Activated naive CD8-positive, alpha-beta T cell (primary cell): ENCODE results near the gene JAG1.

Experiments
- H3K27ac Mint-ChIP-seq: one replicate; pipeline ENCODE4 v1.8.0; 2021; ENCODE audit warnings: mixed read lengths
- H3K27me3 Mint-ChIP-seq: one replicate; pipeline ENCODE4 v1.8.0; 2021; ENCODE audit warnings: mixed read lengths
- H3K36me3 Mint-ChIP-seq: one replicate; pipeline ENCODE4 v1.8.0; 2021; ENCODE audit warnings: mixed read lengths
- H3K4me1 Mint-ChIP-seq: one replicate; pipeline ENCODE4 v1.8.0; 2021; ENCODE audit warnings: low read depth, mixed read lengths
- H3K4me3 Mint-ChIP-seq: one replicate; pipeline ENCODE4 v1.8.0; 2021; ENCODE audit warnings: mild to moderate bottlenecking, mixed read lengths
- H3K9me3 Mint-ChIP-seq: one replicate; pipeline ENCODE4 v1.8.0; 2021; ENCODE audit warnings: low read depth, mixed read lengths

The JAG1 gene

GRCh38 chr20:10673842-10674683, at the start of gene JAG1:
Gene JAG1 (minus strand): TSS chr20:10673999. CDS start chr20:10673530, 469 bp downstream.
- peaks cover 35% of the 10 kb centered on the region for H3K27me3 Mint-ChIP-seq
- peaks cover 17% of the 10 kb centered on the region for H3K4me1 Mint-ChIP-seq
- H3K9me3 Mint-ChIP-seq = no peaks in the 10 kb centered on the region
- H3K4me3 Mint-ChIP-seq = peak within 1 kb of the TSS; percentile 83
- H3K27ac Mint-ChIP-seq = no peak within 1 kb of the TSS
- H3K36me3 Mint-ChIP-seq = no peaks in the 10 kb centered on the region

DNA sequence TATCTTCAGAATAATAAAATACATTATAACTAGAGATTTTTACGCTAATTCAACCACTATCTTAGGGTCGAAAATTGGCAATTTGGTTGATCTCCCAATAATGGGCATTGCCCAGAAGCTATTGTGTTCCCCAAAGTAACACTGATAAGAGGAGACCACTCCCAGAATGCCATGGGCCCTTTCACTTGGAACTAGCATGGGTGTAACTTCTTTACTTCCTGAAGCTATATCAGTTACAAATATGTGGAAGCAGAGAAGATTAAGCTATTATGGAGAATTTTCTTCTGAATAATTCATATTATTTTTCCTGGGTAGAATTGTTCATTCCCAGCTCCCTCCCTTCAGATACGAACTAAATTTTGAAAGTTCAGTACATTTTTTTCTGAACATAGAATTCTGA, 48.2 kb upstream of the JAG1 start:
- Mint-ChIP-seq H3K27me3 (peaks cover 21% of the 10 kb centered on the region), H3K9me3 (no peaks in the 10 kb centered on the region), H3K4me1 (no peaks in the 10 kb centered on the region), H3K27ac (no peak overlapping the region), H3K4me3 (no peak overlapping the region), H3K36me3 (no peaks in the 10 kb centered on the region)

- Mint-ChIP-seq H3K9me3 (no peaks in the 10 kb centered on the region), H3K27me3 (peaks cover 21% of the 10 kb centered on the region), H3K27ac (no peak overlapping the region), H3K36me3 (no peaks in the 10 kb centered on the region), H3K4me3 (no peak overlapping the region), H3K4me1 (no peaks in the 10 kb centered on the region)
These were observed 47.5 kb upstream of the JAG1 start for GRCh38 chr20:10721137-10721896.

DNA sequence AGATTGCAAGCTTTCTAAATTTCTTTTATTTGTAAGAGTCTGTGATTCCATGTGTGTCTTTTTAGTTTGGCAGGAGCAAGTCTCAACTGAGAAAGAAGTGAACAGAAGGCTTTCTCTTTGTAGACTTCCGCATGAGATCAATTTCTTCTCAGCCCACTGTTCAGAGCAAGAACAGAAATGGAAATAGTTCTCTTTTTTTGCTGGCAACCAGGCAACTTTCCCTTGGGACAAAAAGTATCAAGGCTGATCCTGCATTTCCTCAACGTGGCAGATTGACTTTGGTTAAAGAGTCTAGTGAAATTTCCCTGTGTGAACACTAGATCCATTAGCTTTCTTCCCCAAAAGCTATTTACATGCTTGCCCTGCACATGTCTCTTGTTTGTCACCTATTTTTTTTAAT, 46.8 kb upstream of the JAG1 start:
- H3K27me3 Mint-ChIP-seq = peaks cover 19% of the 10 kb centered on the region
- H3K27ac Mint-ChIP-seq = no peak overlapping the region
- H3K36me3 Mint-ChIP-seq = no peaks in the 10 kb centered on the region
- no peaks in the 10 kb centered on the region for H3K9me3 Mint-ChIP-seq
- H3K4me3 Mint-ChIP-seq = no peak overlapping the region
- H3K4me1 Mint-ChIP-seq = no peaks in the 10 kb centered on the region

GRCh38 chr20:10719740-10720385, 46.1 kb upstream of the JAG1 start:
- Mint-ChIP-seq H3K9me3 (no peaks in the 10 kb centered on the region), H3K27ac (no peak overlapping the region), H3K36me3 (no peaks in the 10 kb centered on the region), H3K4me1 (no peaks in the 10 kb centered on the region), H3K4me3 (no peak overlapping the region), H3K27me3 (peaks cover 19% of the 10 kb centered on the region)

DNA sequence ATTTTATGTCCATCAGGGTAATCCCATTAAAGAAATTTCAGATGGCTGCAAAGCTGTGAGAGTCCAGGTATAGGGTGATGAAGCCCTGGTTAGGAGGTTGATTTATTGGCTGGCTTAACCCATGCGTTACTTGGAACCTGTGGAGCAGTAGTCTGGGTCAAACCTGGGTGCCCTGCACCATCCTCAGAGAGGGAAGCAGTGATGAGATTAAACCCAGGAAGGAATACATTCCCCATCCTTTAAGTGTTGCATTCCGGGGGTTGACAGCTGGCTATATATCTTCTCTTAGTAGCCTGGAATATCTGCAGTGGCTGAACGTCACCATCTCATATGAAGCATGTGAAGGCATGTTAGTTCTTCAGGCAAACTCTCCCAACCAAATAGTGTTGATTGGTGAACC, 44.9 kb upstream of the JAG1 start:
- Mint-ChIP-seq H3K4me1 (no peaks in the 10 kb centered on the region), H3K9me3 (no peaks in the 10 kb centered on the region), H3K4me3 (no peak overlapping the region), H3K27ac (no peak overlapping the region), H3K27me3 (peaks cover 18% of the 10 kb centered on the region), H3K36me3 (no peaks in the 10 kb centered on the region)

DNA sequence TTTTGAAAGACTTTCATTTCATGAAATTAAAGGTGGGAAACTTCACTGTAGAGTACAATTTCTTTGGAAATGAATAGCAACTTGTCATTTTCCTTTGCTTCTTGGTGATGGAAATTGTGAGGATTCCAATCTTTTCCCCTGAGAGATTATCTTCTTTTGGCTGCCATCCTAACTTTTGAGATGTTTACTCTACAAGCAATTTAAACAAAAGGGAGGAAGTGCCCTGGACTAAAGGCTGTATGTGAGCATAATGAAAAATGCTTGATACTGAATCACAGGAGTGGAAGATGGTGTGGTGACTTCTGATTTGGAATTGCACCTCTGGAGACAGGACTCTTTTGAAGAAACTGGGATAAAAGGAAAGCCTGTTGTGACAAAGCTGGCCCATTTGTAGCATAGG, 43.1 kb upstream of the JAG1 start:
- Mint-ChIP-seq H3K9me3 (no peaks in the 10 kb centered on the region), H3K27ac (no peak overlapping the region), H3K4me3 (no peak overlapping the region), H3K27me3 (peaks cover 6% of the 10 kb centered on the region), H3K4me1 (no peaks in the 10 kb centered on the region), H3K36me3 (no peaks in the 10 kb centered on the region)

- Mint-ChIP-seq H3K36me3 (no peaks in the 10 kb centered on the region), H3K9me3 (no peaks in the 10 kb centered on the region), H3K4me1 (no peaks in the 10 kb centered on the region), H3K27me3 (no peaks in the 10 kb centered on the region), H3K27ac (no peak overlapping the region), H3K4me3 (no peak overlapping the region)
These were observed 41.2 kb upstream of the JAG1 start for GRCh38 chr20:10715035-10715434.

GRCh38 chr20:10714236-10714975, 40.6 kb upstream of the JAG1 start:
- Mint-ChIP-seq H3K4me3 (no peak overlapping the region), H3K9me3 (no peaks in the 10 kb centered on the region), H3K36me3 (no peaks in the 10 kb centered on the region), H3K27me3 (no peaks in the 10 kb centered on the region), H3K4me1 (no peaks in the 10 kb centered on the region), H3K27ac (no peak overlapping the region)

DNA sequence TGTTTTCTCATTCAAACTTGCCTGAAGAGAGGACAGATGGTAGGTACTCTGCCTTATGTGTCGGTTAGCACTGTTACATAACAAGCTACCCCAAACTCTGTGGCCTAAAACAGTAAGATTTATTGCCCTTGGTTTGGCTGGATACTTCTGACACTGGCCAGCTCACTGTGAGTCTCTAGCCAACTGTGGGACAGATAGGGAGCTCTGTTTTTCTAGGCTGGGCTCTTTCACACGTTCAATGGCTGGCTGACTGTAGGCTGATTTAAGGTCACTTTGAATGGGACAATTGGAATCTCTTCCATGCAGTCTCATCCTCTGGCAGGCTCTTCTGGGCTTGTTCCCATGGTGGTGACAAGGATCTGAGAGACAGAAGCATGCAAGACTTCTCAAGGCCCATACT, 39.4 kb upstream of the JAG1 start:
- Mint-ChIP-seq H3K4me3 (no peak overlapping the region), H3K36me3 (no peaks in the 10 kb centered on the region), H3K27ac (no peak overlapping the region), H3K4me1 (no peaks in the 10 kb centered on the region), H3K9me3 (no peaks in the 10 kb centered on the region), H3K27me3 (no peaks in the 10 kb centered on the region)

DNA sequence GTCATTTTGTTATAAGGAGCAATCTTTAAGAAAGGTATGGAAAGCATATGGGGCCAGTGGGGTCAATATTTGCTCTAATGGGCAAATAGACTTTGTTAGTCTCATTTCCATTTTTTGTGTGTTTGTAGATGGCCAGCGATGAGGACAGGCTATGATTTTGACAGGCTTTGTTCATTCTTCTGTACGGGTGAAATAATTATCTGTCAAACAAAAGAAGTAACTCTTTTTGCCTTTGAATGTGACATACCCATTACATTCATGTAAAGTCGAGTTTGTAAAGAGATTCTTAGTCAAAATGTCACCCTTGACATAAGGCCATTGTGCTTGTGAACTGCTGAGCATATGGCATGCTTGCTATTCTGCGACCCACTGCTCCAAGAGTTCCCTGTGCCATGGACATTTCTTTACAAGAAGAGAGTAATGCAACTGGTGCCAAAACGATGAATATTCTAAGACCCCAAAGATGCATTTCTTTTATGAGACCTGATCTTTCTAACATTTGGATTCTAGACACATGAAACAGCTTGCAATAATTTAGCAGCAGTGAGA, 38.2 kb upstream of the JAG1 start:
- H3K4me1 Mint-ChIP-seq = no peaks in the 10 kb centered on the region
- no peaks in the 10 kb centered on the region for H3K36me3 Mint-ChIP-seq
- H3K4me3 Mint-ChIP-seq = no peak overlapping the region
- peaks cover 1% of the 10 kb centered on the region for H3K27me3 Mint-ChIP-seq
- no peak overlapping the region for H3K27ac Mint-ChIP-seq
- no peaks in the 10 kb centered on the region for H3K9me3 Mint-ChIP-seq

DNA sequence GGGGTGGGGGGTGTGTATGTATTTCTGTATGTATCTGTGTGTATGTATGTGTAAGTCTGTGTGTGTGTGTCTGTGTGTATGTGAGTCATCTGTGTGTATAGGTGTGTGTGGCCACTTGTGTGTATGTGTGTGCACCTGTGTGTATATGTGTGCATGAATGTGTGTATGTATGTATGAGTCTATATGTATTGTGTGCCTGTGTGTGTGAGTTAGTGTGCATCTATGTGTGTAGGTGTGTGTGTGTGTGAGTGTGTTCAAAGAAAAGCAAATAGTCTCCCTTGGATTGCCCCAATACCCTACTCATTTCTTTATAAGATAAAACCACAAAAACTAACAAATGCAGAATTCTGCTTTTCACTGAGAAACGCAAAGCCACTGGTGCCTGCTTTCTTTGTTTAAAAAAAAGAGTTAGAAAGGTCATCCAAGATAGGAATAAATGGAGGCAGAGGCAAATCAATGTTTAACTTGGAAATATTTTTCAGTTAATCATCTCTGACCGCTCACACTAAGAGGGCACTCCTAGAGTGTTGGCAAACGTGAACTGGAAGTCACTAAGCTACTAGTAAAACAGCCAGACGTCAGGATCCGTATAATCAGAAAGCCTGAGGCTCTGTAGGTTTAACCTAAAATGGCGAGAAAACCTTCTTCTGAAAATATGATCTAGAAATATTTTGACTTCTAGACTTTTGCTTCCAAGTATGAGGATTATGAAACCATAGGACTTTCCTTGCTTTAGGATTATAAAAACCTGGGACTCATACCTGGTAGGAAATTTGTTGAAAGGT, 37.4 kb upstream of the JAG1 start:
- H3K9me3 Mint-ChIP-seq = no peaks in the 10 kb centered on the region
- peaks cover 1% of the 10 kb centered on the region for H3K27me3 Mint-ChIP-seq
- H3K36me3 Mint-ChIP-seq = no peaks in the 10 kb centered on the region
- no peak overlapping the region for H3K27ac Mint-ChIP-seq
- no peaks in the 10 kb centered on the region for H3K4me1 Mint-ChIP-seq
- no peak overlapping the region for H3K4me3 Mint-ChIP-seq

- Mint-ChIP-seq H3K36me3 (no peaks in the 10 kb centered on the region), H3K27ac (no peak overlapping the region), H3K4me3 (no peak overlapping the region), H3K9me3 (no peaks in the 10 kb centered on the region), H3K4me1 (no peaks in the 10 kb centered on the region), H3K27me3 (peaks cover 1% of the 10 kb centered on the region)
These were observed 36.1 kb upstream of the JAG1 start for GRCh38 chr20:10709916-10710315.
